Measurements from ENCODE around the gene CACNA1E. TPM values are rescaled to one million over a fixed set of nuclear protein-coding genes. Genes with fewer than 3 reads are reported as not detected.

Gene CACNA1E
- total and polyA plus RNA-seq, 2 experiments from 2014 or later = 0.32 to 1.1 TPM

GRCh38 chr1:181685211-181685610 lies 201.9 kb downstream of the CACNA1E start:
- H3K27me3 ChIP-seq (ENCODE audit: insufficient read depth) = no peaks in the 10 kb centered on the region
- H4K20me1 ChIP-seq (replicated peaks; ENCODE audit: insufficient read depth) = no peaks in the 10 kb centered on the region; the same call in 1 of the 2 replicates
- H3F3A ChIP-seq (replicated peaks; ENCODE audit: low read depth) = no peaks in the 10 kb centered on the region
- no peaks in the 10 kb centered on the region for H3K4me1 Mint-ChIP-seq
- TF ChIP-seq ZNF114 (CRISPR knock-in tag; IDR thresholded peaks at IDR 0.05) (no peak), CREB1 (CRISPR knock-in tag; IDR thresholded peaks at IDR 0.05; ENCODE audit: low read depth) (no peak), JUNB (IDR thresholded peaks at IDR 0.05; ENCODE audit: unreplicated experiment) (no peak), ZNF462 (CRISPR knock-in tag; IDR thresholded peaks at IDR 0.05) (no peak), EZH2phosphoT487 (IDR thresholded peaks at IDR 0.05; ENCODE audit: unreplicated experiment) (no peak), ETS1 (IDR thresholded peaks at IDR 0.05) (no peak), CTCF (conservative IDR thresholded peaks at IDR 0.05; ENCODE audit: low read depth in 2 of 2) (no peak), POLR2AphosphoS5 (IDR thresholded peaks at IDR 0.05; ENCODE audit: low read depth) (no peak)
- TF ChIP-seq, protein P1, sequence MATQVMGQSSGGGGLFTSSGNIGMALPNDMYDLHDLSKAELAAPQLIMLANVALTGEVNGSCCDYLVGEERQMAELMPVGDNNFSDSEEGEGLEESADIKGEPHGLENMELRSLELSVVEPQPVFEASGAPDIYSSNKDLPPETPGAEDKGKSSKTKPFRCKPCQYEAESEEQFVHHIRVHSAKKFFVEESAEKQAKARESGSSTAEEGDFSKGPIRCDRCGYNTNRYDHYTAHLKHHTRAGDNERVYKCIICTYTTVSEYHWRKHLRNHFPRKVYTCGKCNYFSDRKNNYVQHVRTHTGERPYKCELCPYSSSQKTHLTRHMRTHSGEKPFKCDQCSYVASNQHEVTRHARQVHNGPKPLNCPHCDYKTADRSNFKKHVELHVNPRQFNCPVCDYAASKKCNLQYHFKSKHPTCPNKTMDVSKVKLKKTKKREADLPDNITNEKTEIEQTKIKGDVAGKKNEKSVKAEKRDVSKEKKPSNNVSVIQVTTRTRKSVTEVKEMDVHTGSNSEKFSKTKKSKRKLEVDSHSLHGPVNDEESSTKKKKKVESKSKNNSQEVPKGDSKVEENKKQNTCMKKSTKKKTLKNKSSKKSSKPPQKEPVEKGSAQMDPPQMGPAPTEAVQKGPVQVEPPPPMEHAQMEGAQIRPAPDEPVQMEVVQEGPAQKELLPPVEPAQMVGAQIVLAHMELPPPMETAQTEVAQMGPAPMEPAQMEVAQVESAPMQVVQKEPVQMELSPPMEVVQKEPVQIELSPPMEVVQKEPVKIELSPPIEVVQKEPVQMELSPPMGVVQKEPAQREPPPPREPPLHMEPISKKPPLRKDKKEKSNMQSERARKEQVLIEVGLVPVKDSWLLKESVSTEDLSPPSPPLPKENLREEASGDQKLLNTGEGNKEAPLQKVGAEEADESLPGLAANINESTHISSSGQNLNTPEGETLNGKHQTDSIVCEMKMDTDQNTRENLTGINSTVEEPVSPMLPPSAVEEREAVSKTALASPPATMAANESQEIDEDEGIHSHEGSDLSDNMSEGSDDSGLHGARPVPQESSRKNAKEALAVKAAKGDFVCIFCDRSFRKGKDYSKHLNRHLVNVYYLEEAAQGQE (IDR thresholded peaks at IDR 0.05; ENCODE audit: unreplicated experiment) = no peak
- DNase-seq (ENCODE audit: low spot score) (no peak), ATAC-seq (no peak)
- no peaks in the 10 kb centered on the region for H3K36me3 ChIP-seq (ENCODE audit: insufficient read depth)
- H3K27ac Mint-ChIP-seq = no peak overlapping the region
- no peak overlapping the region for H3K4me2 ChIP-seq
- H2AFZ ChIP-seq = no peak overlapping the region
- peaks cover 3% of the 10 kb centered on the region; the same call in 1 of the 3 replicates for H3K36me3 Mint-ChIP-seq (ENCODE audit: low read depth)
- H3K9me3 Mint-ChIP-seq = peaks cover 7% of the 10 kb centered on the region; the same call in 1 of the 3 replicates
- H3K4me3 Mint-ChIP-seq = no peak overlapping the region
- H3K27me3 Mint-ChIP-seq (ENCODE audit: insufficient read depth, low read depth, poor library complexity) = peaks cover 2% of the 10 kb centered on the region
- no peaks in the 10 kb centered on the region; the same call in 1 of the 2 replicates for H3K9me2 ChIP-seq (ENCODE audit: insufficient read depth)
- H3K4me3 ChIP-seq = no peak overlapping the region
- no peaks in the 10 kb centered on the region for H3K4me1 ChIP-seq (ENCODE audit: insufficient read depth)
- H3K79me2 ChIP-seq (replicated peaks; ENCODE audit: insufficient read depth) = no peaks in the 10 kb centered on the region
- H3K27ac ChIP-seq (ENCODE audit: low read depth) = no peak overlapping the region
